HG03135 (cell line): Measurements from ENCODE around the gene SPRR1B.
"Not testable (repeated sequence)": the region's sequence is repeated elsewhere in the genome, so short reads cannot be mapped to it uniquely, and the experiment has no call there.

Experiments
- ATAC-seq: cut with Tn5 transposase; IDR thresholded peaks from one replicate; pipeline ENCODE4 v1.9.1; 2021; ENCODE audit warnings: mild to moderate bottlenecking, moderate library complexity; ENCODE audit not compliant: unreplicated experiment

Gene SPRR1B

GRCh38 chr1:153035211-153035610, 4.2 kb downstream of the SPRR1B start:
- no peak for ATAC-seq

- ATAC-seq: no peak
These were observed 10.1 kb downstream of the SPRR1B start, which contains the start of gene SPRR2D for GRCh38 chr1:153040950-153041631. TSS of gene SPRR2D (minus strand) at chr1:153041120. CDS start at chr1:153040346, 774 bp downstream.

- no peak for ATAC-seq
These were observed 18.2 kb downstream of the SPRR1B start for GRCh38 chr1:153049211-153049610.

- ATAC-seq: not testable (repeated sequence)
These were observed 25.1 kb downstream of the SPRR1B start for GRCh38 chr1:153056111-153056510.

- no peak for ATAC-seq
These were observed 26.4 kb downstream of the SPRR1B start, which contains the start of gene SPRR2A for GRCh38 chr1:153057375-153057774. TSS of gene SPRR2A (minus strand) at chr1:153057512. CDS start at chr1:153056735, 777 bp downstream.

- ATAC-seq: no peak
These were observed 27.2 kb downstream of the SPRR1B start for GRCh38 chr1:153058154-153058553.

- ATAC-seq: no peak
These were observed 28.1 kb downstream of the SPRR1B start for GRCh38 chr1:153058826-153059784.

- ATAC-seq: no peak
These were observed 39.2 kb downstream of the SPRR1B start for GRCh38 chr1:153070243-153070642.

GRCh38 chr1:153071511-153071910, 40.5 kb downstream of the SPRR1B start, which contains the start of gene SPRR2B:
TSS of gene SPRR2B (minus strand) at chr1:153071611. CDS start at chr1:153070839, 772 bp downstream.
- no peak for ATAC-seq

- ATAC-seq: no peak
These were observed 42.1 kb downstream of the SPRR1B start for GRCh38 chr1:153072806-153073726.

- no peak for ATAC-seq
These were observed 50.7 kb downstream of the SPRR1B start for GRCh38 chr1:153081736-153082135.
